Measurements from ENCODE around the gene PPP1R7.

The PPP1R7 gene

DNA sequence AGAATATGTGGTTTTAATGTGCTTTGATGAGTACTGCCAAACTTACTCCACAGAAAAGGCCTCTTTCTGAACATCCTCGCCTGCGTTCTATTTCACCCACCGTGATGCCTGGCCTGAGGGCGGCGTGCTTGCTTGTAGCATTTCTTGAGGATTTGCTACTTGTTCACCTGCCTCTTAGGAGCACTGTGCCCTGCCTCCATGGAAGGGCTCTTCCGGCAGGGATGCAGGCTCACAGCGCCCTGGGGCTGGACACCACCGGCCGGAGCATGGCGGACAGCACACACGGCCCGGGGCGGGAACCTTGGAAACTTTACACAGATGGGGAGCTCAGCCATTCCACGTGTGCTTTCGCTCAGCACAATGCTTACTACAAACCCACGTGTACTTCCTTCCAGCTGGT is 75.3 kb downstream of the PPP1R7 start:
- TF ChIP-seq, protein P1, sequence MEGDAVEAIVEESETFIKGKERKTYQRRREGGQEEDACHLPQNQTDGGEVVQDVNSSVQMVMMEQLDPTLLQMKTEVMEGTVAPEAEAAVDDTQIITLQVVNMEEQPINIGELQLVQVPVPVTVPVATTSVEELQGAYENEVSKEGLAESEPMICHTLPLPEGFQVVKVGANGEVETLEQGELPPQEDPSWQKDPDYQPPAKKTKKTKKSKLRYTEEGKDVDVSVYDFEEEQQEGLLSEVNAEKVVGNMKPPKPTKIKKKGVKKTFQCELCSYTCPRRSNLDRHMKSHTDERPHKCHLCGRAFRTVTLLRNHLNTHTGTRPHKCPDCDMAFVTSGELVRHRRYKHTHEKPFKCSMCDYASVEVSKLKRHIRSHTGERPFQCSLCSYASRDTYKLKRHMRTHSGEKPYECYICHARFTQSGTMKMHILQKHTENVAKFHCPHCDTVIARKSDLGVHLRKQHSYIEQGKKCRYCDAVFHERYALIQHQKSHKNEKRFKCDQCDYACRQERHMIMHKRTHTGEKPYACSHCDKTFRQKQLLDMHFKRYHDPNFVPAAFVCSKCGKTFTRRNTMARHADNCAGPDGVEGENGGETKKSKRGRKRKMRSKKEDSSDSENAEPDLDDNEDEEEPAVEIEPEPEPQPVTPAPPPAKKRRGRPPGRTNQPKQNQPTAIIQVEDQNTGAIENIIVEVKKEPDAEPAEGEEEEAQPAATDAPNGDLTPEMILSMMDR (IDR thresholded peaks at IDR 0.05; ENCODE audit: low read depth, low read length), result no peak
- TF ChIP-seq MYC (IDR thresholded peaks at IDR 0.05; ENCODE audit: low read depth, low read length), result no peak
- TF ChIP-seq, protein P2, sequence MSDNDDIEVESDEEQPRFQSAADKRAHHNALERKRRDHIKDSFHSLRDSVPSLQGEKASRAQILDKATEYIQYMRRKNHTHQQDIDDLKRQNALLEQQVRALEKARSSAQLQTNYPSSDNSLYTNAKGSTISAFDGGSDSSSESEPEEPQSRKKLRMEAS (IDR thresholded peaks at IDR 0.05; ENCODE audit: low read depth, low read length), result no peak
- TF ChIP-seq POLR2A (IDR thresholded peaks at IDR 0.05; ENCODE audit: extremely low read depth, insufficient read length), result no peak
- H3K4me3 ChIP-seq (ENCODE audit: low read depth, low read length), result no peak overlapping the region
- DNase-seq (ENCODE audit: low read depth), result no peak

DNA sequence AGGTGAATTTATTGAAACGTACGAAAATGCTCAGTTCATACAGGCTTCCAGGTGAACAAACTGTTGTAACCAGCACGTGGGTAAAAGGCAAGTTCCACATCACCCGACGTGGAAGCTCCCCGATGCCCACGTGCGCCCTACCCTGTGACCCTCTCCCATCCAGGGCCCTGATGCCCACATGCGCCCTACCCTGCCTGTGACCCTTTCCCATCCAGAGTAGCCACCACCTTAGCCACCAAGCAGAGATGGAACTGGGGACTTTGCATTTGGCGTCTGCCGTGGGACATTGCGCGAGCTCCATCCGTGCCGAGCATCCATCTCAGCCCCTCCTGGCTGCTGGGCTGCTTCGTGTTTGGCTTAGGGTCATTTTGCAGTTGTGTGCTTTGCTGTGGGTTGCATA is 75.7 kb downstream of the PPP1R7 start:
- H3K4me3 ChIP-seq (ENCODE audit: low read depth, low read length), result no peak overlapping the region
- TF ChIP-seq, protein P2 (IDR thresholded peaks at IDR 0.05; ENCODE audit: low read depth, low read length), result no peak
- TF ChIP-seq, protein P1 (IDR thresholded peaks at IDR 0.05; ENCODE audit: low read depth, low read length), result no peak
- TF ChIP-seq POLR2A (IDR thresholded peaks at IDR 0.05; ENCODE audit: extremely low read depth, insufficient read length), result no peak
- no peak for TF ChIP-seq MYC (IDR thresholded peaks at IDR 0.05; ENCODE audit: low read depth, low read length)
- no peak for DNase-seq (ENCODE audit: low read depth)

DNA sequence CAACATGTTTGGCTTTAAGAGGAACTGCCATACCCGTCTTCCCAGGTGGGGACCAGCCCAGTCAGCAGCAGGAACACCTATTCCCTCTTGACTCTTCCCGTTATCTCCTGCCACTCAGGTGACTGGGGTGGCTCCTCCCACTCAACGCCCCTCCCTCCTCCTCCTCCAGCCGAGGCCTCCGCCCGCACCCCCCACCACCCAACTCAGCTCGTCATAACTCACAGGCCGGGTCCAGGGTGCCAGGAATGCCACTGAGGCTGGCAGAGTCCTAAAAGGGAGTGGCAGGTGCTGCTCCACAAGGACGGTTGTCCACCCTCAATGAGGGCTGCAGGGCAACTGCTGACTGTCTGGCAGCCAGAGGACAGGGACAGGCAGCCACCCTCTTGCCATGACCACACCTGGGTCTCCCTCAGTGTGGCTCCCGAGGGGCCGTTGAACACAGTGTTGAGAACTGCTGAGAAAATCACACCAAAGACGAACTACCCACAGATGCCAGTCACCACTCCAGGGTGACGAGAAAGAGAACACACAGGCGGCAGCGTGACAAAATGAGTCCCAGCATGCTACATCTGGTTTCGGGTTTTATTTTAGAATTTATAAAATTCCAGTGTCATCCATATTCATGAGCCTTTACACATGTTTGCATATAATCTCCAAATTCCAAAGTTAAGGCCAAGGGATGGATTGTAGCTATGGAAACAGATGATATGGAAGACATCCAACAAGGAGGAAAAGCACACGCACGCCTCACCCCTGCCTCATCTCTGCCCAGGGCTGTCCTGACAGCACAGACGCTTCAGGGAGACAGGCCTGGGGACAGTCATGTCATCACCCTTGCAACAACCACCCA is 76.7 kb downstream of the PPP1R7 start:
- no peak overlapping the region for H3K4me3 ChIP-seq (ENCODE audit: low read depth, low read length)
- TF ChIP-seq POLR2A (IDR thresholded peaks at IDR 0.05; ENCODE audit: extremely low read depth, insufficient read length), result no peak
- no peak for DNase-seq (ENCODE audit: low read depth)

DNA sequence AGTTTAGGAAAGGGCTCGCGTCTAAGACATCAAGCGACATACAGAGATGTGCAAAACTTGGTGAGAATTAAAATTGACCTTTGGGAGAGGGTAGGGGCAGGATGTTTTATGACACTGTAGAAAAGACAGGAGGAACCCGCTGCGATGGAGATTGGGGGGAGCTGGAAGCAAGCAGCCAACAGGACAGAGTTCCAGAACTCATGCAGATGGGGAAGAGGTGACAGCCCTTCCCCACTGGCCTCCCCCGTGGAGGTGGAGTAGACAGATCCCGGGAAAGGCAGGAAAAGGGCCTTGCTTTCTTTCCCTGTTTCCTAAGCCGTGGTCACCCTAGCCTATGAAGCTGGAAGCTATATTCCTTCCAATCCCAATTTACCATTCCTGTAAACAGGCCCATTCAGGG is 77.3 kb downstream of the PPP1R7 start:
- DNase-seq (ENCODE audit: low read depth), result no peak
- TF ChIP-seq POLR2A (IDR thresholded peaks at IDR 0.05; ENCODE audit: extremely low read depth, insufficient read length), result no peak
- TF ChIP-seq, protein P1 (IDR thresholded peaks at IDR 0.05; ENCODE audit: low read depth, low read length), result no peak
- TF ChIP-seq MYC (IDR thresholded peaks at IDR 0.05; ENCODE audit: low read depth, low read length), result no peak
- TF ChIP-seq, protein P2 (IDR thresholded peaks at IDR 0.05; ENCODE audit: low read depth, low read length), result no peak
- no peak overlapping the region for H3K4me3 ChIP-seq (ENCODE audit: low read depth, low read length)

DNA sequence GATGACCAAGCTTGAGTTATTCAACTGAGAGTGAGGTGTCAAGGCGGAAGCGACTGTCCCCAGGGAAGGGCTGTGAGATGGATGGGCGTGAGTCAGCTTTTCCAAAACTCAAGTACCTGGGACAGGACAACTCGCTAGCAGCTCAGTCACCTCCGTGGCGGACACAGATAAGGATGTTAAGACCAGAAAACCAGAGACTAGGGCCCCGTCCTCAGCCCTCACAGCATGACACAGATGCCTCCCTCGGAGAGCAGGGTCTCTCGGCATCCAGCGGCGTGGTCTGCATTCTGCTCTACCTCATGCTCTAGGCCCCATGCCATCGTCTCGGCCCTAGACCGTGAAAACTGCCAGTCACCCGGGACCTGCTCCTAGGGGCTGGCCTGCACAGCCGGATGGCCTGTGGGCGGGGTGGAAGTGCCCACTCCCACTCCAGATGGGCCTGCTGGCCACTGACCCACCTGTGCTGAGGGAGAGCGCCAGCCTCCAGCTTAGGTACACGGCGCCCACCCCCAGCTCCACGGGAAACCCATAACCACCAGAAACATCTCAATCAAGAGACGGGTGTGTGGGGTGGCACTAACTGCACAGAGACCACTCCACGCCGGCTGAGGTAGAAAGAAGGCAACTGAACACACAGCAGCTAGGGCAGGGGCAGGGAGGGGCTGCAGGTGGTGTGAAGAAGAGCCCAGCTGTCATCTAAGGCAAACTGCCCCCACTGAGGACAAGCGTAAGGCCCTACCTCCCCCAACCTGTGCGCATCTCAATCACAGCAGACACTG is 78.0 kb downstream of the PPP1R7 start:
- no peak overlapping the region for H3K4me3 ChIP-seq (ENCODE audit: low read depth, low read length)
- no peak for DNase-seq (ENCODE audit: low read depth)
- TF ChIP-seq, protein P2 (IDR thresholded peaks at IDR 0.05; ENCODE audit: low read depth, low read length), result no peak
- TF ChIP-seq, protein P1 (IDR thresholded peaks at IDR 0.05; ENCODE audit: low read depth, low read length), result no peak
- no peak for TF ChIP-seq POLR2A (IDR thresholded peaks at IDR 0.05; ENCODE audit: extremely low read depth, insufficient read length)
- no peak for TF ChIP-seq MYC (IDR thresholded peaks at IDR 0.05; ENCODE audit: low read depth, low read length)

DNA sequence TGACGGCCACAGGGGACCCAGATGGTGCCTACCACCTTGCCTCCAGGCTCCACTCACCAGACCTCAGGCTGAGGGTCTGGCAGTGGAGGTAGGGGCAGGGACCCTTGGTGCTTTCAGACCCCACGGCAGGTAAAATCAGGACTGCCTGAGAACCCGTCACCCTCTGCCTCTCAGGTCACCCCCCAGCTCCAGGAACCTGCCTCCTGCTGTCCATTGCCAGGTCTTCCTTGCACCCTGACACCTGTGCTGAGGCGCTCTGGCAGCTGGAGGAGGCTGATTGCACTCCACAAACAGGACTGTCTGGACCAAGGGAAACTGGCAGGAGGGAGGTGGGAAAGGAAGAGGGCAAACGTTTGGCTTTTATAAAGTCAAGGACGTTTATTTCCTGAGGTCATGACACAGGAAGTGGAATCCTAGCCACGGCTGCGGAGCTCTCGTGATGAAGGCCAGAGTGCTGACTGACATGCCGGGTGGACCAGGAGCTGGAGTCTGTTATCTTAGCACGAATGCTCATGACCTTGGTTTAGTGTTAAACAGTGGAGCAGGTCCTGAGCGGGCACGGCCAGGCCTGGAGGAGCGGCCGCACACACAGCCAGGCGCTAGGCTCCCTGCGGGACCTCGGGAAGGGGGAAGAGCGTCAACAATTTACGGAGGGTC is 78.7 kb downstream of the PPP1R7 start:
- no peak for TF ChIP-seq POLR2A (IDR thresholded peaks at IDR 0.05; ENCODE audit: extremely low read depth, insufficient read length)
- no peak for TF ChIP-seq MYC (IDR thresholded peaks at IDR 0.05; ENCODE audit: low read depth, low read length)
- TF ChIP-seq, protein P1 (IDR thresholded peaks at IDR 0.05; ENCODE audit: low read depth, low read length), result no peak
- TF ChIP-seq, protein P2 (IDR thresholded peaks at IDR 0.05; ENCODE audit: low read depth, low read length), result no peak
- no peak for DNase-seq (ENCODE audit: low read depth)
- H3K4me3 ChIP-seq (ENCODE audit: low read depth, low read length), result no peak overlapping the region

Data from NB4 (cell line).